Measurements from ENCODE around the gene MBOAT7. TPM values are rescaled to one million over a fixed set of nuclear protein-coding genes. Genes with fewer than 3 reads are reported as not detected.

MBOAT7 gene
- total and polyA plus RNA-seq, 4 donors, result 10.3 to 31.5 (median 15.0) TPM

DNA sequence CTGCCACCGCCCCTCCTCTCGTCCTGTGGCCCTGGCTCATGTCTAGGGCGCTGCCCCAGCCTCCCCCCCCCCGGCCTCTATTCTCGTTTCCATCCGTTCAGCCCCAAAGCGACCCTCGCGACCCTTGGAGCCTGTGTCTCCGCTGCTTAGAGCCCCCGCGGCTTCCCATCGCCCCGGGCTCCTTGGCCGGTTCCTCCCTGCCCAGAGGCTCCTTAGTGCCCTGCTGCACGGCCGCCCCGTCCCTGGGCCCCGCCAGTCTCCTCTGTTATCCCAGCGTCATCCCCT, 61.0 kb downstream of the MBOAT7 start:
- Histone ChIP-seq H3K9me3 (ENCODE audit: control insufficient read depth in 4 of 4, low read length in 3 of 4) (no peaks in the 10 kb centered on the region), H3K9ac (ENCODE audit: low read depth in 1 of 2, low read length in 2 of 2) (no peak overlapping the region), H3K27me3 (ENCODE audit: control insufficient read depth in 4 of 4, insufficient read depth in 4 of 4, low read length in 3 of 4) (no peaks in the 10 kb centered on the region), H3K4me1 (ENCODE audit: control insufficient read depth in 4 of 4, insufficient read depth in 4 of 4, low read length in 3 of 4) (no peaks in the 10 kb centered on the region), H3K27ac (ENCODE audit: low read depth in 1 of 2, low read length in 2 of 2) (no peak overlapping the region), H3K4me3 (ENCODE audit: low read depth in 1 of 3, low read length in 3 of 3) (no peak overlapping the region), H3K36me3 (ENCODE audit: control insufficient read depth in 4 of 4, insufficient read depth in 3 of 4, low read depth in 1 of 4, low read length in 3 of 4) (peaks cover 7 to 77% (median 33%) of the 10 kb centered on the region in 4 donors)
- WGBS, result 92% methylated on average over 20 of the region's 20 CpGs
- TF ChIP-seq, protein P1, sequence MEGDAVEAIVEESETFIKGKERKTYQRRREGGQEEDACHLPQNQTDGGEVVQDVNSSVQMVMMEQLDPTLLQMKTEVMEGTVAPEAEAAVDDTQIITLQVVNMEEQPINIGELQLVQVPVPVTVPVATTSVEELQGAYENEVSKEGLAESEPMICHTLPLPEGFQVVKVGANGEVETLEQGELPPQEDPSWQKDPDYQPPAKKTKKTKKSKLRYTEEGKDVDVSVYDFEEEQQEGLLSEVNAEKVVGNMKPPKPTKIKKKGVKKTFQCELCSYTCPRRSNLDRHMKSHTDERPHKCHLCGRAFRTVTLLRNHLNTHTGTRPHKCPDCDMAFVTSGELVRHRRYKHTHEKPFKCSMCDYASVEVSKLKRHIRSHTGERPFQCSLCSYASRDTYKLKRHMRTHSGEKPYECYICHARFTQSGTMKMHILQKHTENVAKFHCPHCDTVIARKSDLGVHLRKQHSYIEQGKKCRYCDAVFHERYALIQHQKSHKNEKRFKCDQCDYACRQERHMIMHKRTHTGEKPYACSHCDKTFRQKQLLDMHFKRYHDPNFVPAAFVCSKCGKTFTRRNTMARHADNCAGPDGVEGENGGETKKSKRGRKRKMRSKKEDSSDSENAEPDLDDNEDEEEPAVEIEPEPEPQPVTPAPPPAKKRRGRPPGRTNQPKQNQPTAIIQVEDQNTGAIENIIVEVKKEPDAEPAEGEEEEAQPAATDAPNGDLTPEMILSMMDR (IDR thresholded peaks at IDR 0.05; ENCODE audit: low read depth, low read length, missing input control), result no peak
- no peak for TF ChIP-seq RXRA (IDR thresholded peaks at IDR 0.05)
- no peak for TF ChIP-seq RAD21 (IDR thresholded peaks at IDR 0.05)
- TF ChIP-seq, protein P2, sequence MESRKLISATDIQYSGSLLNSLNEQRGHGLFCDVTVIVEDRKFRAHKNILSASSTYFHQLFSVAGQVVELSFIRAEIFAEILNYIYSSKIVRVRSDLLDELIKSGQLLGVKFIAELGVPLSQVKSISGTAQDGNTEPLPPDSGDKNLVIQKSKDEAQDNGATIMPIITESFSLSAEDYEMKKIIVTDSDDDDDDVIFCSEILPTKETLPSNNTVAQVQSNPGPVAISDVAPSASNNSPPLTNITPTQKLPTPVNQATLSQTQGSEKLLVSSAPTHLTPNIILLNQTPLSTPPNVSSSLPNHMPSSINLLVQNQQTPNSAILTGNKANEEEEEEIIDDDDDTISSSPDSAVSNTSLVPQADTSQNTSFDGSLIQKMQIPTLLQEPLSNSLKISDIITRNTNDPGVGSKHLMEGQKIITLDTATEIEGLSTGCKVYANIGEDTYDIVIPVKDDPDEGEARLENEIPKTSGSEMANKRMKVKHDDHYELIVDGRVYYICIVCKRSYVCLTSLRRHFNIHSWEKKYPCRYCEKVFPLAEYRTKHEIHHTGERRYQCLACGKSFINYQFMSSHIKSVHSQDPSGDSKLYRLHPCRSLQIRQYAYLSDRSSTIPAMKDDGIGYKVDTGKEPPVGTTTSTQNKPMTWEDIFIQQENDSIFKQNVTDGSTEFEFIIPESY (IDR thresholded peaks at IDR 0.05), result no peak
- TF ChIP-seq FOXA1 (IDR thresholded peaks at IDR 0.05), result no peak
- no peak for TF ChIP-seq EGR1 (IDR thresholded peaks at IDR 0.05; ENCODE audit: low read depth in 2 of 2)
- no peak for TF ChIP-seq HNF4A (conservative IDR thresholded peaks at IDR 0.05)
- TF ChIP-seq, protein P3, sequence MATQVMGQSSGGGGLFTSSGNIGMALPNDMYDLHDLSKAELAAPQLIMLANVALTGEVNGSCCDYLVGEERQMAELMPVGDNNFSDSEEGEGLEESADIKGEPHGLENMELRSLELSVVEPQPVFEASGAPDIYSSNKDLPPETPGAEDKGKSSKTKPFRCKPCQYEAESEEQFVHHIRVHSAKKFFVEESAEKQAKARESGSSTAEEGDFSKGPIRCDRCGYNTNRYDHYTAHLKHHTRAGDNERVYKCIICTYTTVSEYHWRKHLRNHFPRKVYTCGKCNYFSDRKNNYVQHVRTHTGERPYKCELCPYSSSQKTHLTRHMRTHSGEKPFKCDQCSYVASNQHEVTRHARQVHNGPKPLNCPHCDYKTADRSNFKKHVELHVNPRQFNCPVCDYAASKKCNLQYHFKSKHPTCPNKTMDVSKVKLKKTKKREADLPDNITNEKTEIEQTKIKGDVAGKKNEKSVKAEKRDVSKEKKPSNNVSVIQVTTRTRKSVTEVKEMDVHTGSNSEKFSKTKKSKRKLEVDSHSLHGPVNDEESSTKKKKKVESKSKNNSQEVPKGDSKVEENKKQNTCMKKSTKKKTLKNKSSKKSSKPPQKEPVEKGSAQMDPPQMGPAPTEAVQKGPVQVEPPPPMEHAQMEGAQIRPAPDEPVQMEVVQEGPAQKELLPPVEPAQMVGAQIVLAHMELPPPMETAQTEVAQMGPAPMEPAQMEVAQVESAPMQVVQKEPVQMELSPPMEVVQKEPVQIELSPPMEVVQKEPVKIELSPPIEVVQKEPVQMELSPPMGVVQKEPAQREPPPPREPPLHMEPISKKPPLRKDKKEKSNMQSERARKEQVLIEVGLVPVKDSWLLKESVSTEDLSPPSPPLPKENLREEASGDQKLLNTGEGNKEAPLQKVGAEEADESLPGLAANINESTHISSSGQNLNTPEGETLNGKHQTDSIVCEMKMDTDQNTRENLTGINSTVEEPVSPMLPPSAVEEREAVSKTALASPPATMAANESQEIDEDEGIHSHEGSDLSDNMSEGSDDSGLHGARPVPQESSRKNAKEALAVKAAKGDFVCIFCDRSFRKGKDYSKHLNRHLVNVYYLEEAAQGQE (IDR thresholded peaks at IDR 0.05), result no peak
- TF ChIP-seq JUND (IDR thresholded peaks at IDR 0.05), result no peak
- TF ChIP-seq HNF4G (IDR thresholded peaks at IDR 0.05), result no peak
- no peak for DNase-seq (ENCODE audit: low spot score)

DNA sequence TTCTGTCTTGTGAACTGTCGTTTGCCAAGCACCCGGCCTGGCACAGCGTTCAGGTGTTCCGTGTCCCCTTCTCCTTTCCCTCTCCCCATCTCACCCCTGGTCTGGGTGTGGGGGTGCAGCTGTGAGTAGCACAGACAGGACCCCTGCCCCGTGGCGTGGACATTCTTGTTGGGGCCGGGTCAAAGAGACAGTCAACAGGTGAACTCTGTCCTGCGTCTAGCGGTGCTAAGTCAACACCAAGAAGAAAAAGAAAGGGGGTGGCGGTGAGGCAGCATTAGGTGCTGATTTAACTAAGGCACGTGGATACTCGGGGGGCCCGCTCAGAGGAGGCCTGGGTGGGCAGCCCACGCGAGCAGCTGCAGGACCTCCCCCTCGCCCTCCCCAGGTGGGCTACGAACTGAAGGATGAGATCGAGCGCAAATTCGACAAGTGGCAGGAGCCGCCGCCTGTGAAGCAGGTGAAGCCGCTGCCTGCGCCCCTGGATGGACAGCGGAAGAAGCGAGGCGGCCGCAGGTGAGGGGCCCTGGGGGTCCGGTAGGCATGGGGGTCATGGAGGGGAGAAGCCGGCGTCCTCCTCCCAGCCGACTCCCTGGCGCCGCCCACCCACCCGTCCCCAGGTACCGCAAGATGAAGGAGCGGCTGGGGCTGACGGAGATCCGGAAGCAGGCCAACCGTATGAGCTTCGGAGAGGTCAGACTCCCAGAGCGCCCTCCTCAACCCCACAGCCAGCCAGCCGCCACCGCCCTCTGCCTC, 61.5 kb downstream of the MBOAT7 start:
- no peaks in the 10 kb centered on the region for H3K4me1 ChIP-seq (ENCODE audit: control insufficient read depth in 4 of 4, insufficient read depth in 4 of 4, low read length in 3 of 4)
- H3K9me3 ChIP-seq (ENCODE audit: control insufficient read depth in 4 of 4, low read length in 3 of 4), result no peaks in the 10 kb centered on the region
- TF ChIP-seq, protein P2 (IDR thresholded peaks at IDR 0.05), result no peak
- TF ChIP-seq HNF4A (conservative IDR thresholded peaks at IDR 0.05), result no peak
- TF ChIP-seq GABPA (IDR thresholded peaks at IDR 0.05 in 1 of 2, conservative IDR thresholded peaks at IDR 0.05 in 1 of 2), result no peak
- no peak for TF ChIP-seq FOXA1 (IDR thresholded peaks at IDR 0.05)
- no peak for TF ChIP-seq TAF1 (conservative IDR thresholded peaks at IDR 0.05)
- TF ChIP-seq YY1 (IDR thresholded peaks at IDR 0.05), result no peak
- TF ChIP-seq, protein P4, sequence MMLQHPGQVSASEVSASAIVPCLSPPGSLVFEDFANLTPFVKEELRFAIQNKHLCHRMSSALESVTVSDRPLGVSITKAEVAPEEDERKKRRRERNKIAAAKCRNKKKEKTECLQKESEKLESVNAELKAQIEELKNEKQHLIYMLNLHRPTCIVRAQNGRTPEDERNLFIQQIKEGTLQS (IDR thresholded peaks at IDR 0.05), result no peak
- no peak for TF ChIP-seq NR2F2 (IDR thresholded peaks at IDR 0.05)
- TF ChIP-seq JUND (IDR thresholded peaks at IDR 0.05), result no peak
- TF ChIP-seq SP1 (IDR thresholded peaks at IDR 0.05), result no peak
- TF ChIP-seq, protein P5, sequence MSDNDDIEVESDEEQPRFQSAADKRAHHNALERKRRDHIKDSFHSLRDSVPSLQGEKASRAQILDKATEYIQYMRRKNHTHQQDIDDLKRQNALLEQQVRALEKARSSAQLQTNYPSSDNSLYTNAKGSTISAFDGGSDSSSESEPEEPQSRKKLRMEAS (IDR thresholded peaks at IDR 0.05), result no peak
- TF ChIP-seq, protein P1 (IDR thresholded peaks at IDR 0.05; ENCODE audit: low read depth, low read length, missing input control), result no peak
- TF ChIP-seq FOXA2 (IDR thresholded peaks at IDR 0.05), result no peak
- no peak for TF ChIP-seq HNF4G (IDR thresholded peaks at IDR 0.05)

More for the DNA sequence above, 61.5 kb downstream of the MBOAT7 start:
- H3K27ac ChIP-seq (ENCODE audit: low read depth in 1 of 2, low read length in 2 of 2), result no peak overlapping the region
- no peak overlapping the region for H3K9ac ChIP-seq (ENCODE audit: low read depth in 1 of 2, low read length in 2 of 2)
- peaks cover 7 to 82% (median 36%) of the 10 kb centered on the region in 4 donors for H3K36me3 ChIP-seq (ENCODE audit: control insufficient read depth in 4 of 4, insufficient read depth in 3 of 4, low read depth in 1 of 4, low read length in 3 of 4)
- H3K4me3 ChIP-seq (ENCODE audit: low read depth in 1 of 3, low read length in 3 of 3), result no peak overlapping the region
- DNase-seq (ENCODE audit: low spot score), result no peak
- WGBS, result 92% methylated on average over 44 of the region's 44 CpGs
- no peaks in the 10 kb centered on the region for H3K27me3 ChIP-seq (ENCODE audit: control insufficient read depth in 4 of 4, insufficient read depth in 4 of 4, low read length in 3 of 4)
